ENCODE results near the gene TP53I11.

DNA sequence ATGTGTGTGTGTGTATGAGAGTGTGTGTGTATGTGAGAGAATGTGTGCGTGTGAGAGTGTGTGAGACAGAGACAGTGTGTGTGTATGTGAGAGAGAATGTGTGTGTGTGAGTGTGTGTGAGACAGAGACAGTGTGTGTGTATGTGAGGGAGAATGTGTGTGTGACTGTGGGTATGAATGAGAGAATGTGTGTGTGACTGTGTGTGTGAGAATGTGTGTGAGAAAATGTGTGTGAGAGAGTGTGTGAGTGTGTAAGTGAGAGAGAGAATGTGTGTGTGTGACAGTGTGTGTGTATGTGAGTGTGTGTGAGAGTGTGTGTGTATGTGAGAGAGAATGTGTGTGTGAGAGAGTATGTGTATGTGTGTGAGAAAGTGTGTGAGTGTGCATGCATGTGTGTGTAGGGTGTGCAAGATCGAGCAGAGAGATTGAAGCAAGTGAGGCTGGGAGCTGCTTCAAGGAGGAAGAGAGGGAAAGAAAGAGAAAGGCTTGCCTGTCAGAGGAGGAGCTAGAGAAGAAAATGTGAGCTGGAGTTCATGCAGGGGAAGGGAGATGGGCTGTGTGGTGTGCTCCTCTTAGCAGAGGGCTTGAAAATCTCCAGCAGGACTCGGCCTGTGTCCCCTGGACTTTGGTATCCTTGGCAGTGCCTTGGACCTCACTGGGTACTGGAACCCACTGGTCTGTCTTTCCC is 27.7 kb upstream of the TP53I11 start:
- TF ChIP-seq, protein P1, sequence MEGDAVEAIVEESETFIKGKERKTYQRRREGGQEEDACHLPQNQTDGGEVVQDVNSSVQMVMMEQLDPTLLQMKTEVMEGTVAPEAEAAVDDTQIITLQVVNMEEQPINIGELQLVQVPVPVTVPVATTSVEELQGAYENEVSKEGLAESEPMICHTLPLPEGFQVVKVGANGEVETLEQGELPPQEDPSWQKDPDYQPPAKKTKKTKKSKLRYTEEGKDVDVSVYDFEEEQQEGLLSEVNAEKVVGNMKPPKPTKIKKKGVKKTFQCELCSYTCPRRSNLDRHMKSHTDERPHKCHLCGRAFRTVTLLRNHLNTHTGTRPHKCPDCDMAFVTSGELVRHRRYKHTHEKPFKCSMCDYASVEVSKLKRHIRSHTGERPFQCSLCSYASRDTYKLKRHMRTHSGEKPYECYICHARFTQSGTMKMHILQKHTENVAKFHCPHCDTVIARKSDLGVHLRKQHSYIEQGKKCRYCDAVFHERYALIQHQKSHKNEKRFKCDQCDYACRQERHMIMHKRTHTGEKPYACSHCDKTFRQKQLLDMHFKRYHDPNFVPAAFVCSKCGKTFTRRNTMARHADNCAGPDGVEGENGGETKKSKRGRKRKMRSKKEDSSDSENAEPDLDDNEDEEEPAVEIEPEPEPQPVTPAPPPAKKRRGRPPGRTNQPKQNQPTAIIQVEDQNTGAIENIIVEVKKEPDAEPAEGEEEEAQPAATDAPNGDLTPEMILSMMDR (IDR thresholded peaks at IDR 0.05; ENCODE audit: low read length): no peak
- TF ChIP-seq EZH2phosphoT487 (IDR thresholded peaks at IDR 0.05; ENCODE audit: low read length) (no peak), EZH2 (optimal IDR thresholded peaks at IDR 0.05; ENCODE audit: low read depth, low read length) (no peak)
